IMR-90 (cell line): ENCODE measurements around the gene FCHSD2. TPM values are rescaled to one million over a fixed set of nuclear protein-coding genes. Genes with fewer than 3 reads are reported as not detected.

Experiments
- ATAC-seq: fragments of 200-7000 bp; cut with Tn5 transposase; 2 replicates; pipeline ENCODE4 v1.9.1; 2020; ENCODE audit warnings: low read depth, mild to moderate bottlenecking, moderate library complexity
- BruUV-seq: library from RNA; stranded (reverse); fragments of 400-500 nt; replicated peaks from 2 replicates; lab custom pipeline; 2021; lab: Mats Ljungman, UMichigan
- CTCF ChIA-PET: fragments of 300-600 bp; formaldehyde crosslinking; extraction: SDS; loops from one replicate; lab custom pipeline; 2021; ENCODE audit warnings: antibody characterized with exemption; lab: Yijun Ruan, JAX
- POLR2A ChIA-PET: fragments of 300-600 bp; sonication (Branson Sonifier 250); formaldehyde crosslinking; loops from one replicate; lab custom pipeline; 2022; ENCODE audit warnings: antibody characterized with exemption; ENCODE audit not compliant: unreplicated experiment; lab: Charles Lee
- DNase-seq: peaks from one replicate; pipeline ENCODE4 v3.0.0; 2013
- H2AFZ ChIP-seq: replicated peaks from 2 replicates; pipeline ENCODE3; 2013; ENCODE audit warnings: low read length, mild to moderate bottlenecking; ENCODE audit not compliant: poor library complexity
- H2AK5ac ChIP-seq: 2 replicates; pipeline ENCODE4 v1.6.1; 2013; ENCODE audit warnings: low read depth, low read length, inconsistent platforms
- H2AK9ac ChIP-seq: replicated peaks from 2 replicates; pipeline ENCODE3; 2013; ENCODE audit warnings: mild to moderate bottlenecking, low read depth, low read length, moderate library complexity; ENCODE audit not compliant: poor library complexity
- H2BK120ac ChIP-seq: 2 replicates; pipeline ENCODE4 v1.6.1; 2013; ENCODE audit warnings: low read depth, low read length, inconsistent platforms
- H2BK15ac ChIP-seq: 3 replicates; pipeline ENCODE4 v1.6.1; 2013; ENCODE audit warnings: low read depth, low read length, inconsistent platforms
- H2BK20ac ChIP-seq: 2 replicates; pipeline ENCODE4 v1.6.1; 2013; ENCODE audit warnings: low read depth, mild to moderate bottlenecking, inconsistent platforms, low read length, moderate library complexity
- H2BK5ac ChIP-seq: 2 replicates; pipeline ENCODE4 v1.6.1; 2013; ENCODE audit warnings: mild to moderate bottlenecking, low read depth, low read length, inconsistent platforms; ENCODE audit not compliant: poor library complexity, severe bottlenecking
- H3K14ac ChIP-seq: replicated peaks from 2 replicates; pipeline ENCODE4 v1.6.1; 2013; ENCODE audit warnings: low read depth, low read length, inconsistent platforms
- H3K18ac ChIP-seq: 2 replicates; pipeline ENCODE4 v1.6.1; 2013; ENCODE audit warnings: low read depth, low read length, control low read depth
- H3K23ac ChIP-seq: 2 replicates; pipeline ENCODE4 v1.6.1; 2013; ENCODE audit warnings: low read depth, low read length, inconsistent platforms
- H3K27ac ChIP-seq: 2 replicates; pipeline ENCODE4 v1.5.1; 2013; ENCODE audit warnings: mild to moderate bottlenecking, control low read depth, low read length; ENCODE audit not compliant: insufficient read depth
- H3K27me3 ChIP-seq: 2 replicates; pipeline ENCODE4 v1.6.1; 2013; ENCODE audit warnings: low read length; ENCODE audit not compliant: control insufficient read depth, insufficient read depth
- H3K36me3 ChIP-seq: 2 replicates; pipeline ENCODE4 v1.6.1; 2013; ENCODE audit warnings: low read length, mixed read lengths; ENCODE audit not compliant: control insufficient read depth, insufficient read depth
- H3K4ac ChIP-seq: 2 replicates; pipeline ENCODE4 v1.6.1; 2013; ENCODE audit warnings: low read depth, low read length, inconsistent platforms
- H3K4me1 ChIP-seq: 2 replicates; pipeline ENCODE4 v1.6.1; 2013; ENCODE audit warnings: low read length, mixed read lengths; ENCODE audit not compliant: control insufficient read depth, insufficient read depth
- H3K4me2 ChIP-seq: 2 replicates; pipeline ENCODE4 v1.6.1; 2013; ENCODE audit warnings: low read depth, mild to moderate bottlenecking, control low read depth, low read length, moderate library complexity
- H3K4me3 ChIP-seq: 2 replicates; pipeline ENCODE4 v1.5.1; 2013; ENCODE audit warnings: low read depth, mild to moderate bottlenecking, control low read depth, low read length, moderate library complexity; ENCODE audit not compliant: insufficient read depth
- H3K56ac ChIP-seq: 2 replicates; pipeline ENCODE4 v1.6.1; 2013; ENCODE audit warnings: low read length, inconsistent platforms; ENCODE audit not compliant: insufficient read depth; ENCODE audit errors: extremely low read depth
- H3K79me1 ChIP-seq, 2 experiments: 2 replicates each; pipeline ENCODE4 v1.6.1; 2013; ENCODE audit warnings: low read length in 2 of 2, inconsistent platforms in 1 of 2, low read depth in 1 of 2
- H3K9ac ChIP-seq: 2 replicates; pipeline ENCODE4 v1.6.1; 2013; ENCODE audit warnings: low read depth, low read length, control low read depth
- H3K9me1 ChIP-seq: 2 replicates; pipeline ENCODE4 v1.6.1; 2013; ENCODE audit warnings: low read length, inconsistent platforms; ENCODE audit not compliant: insufficient read depth
- H3K9me3 ChIP-seq: 2 replicates; pipeline ENCODE4 v1.6.1; 2013; ENCODE audit warnings: low read length; ENCODE audit not compliant: control insufficient read depth, insufficient read depth
- H4K20me1 ChIP-seq: 2 replicates; pipeline ENCODE4 v1.6.1; 2013; ENCODE audit warnings: low read length, inconsistent platforms; ENCODE audit not compliant: insufficient read depth
- H4K5ac ChIP-seq: 2 replicates; pipeline ENCODE4 v1.6.1; 2013; ENCODE audit warnings: mild to moderate bottlenecking, low read depth, low read length, control low read depth
- H4K8ac ChIP-seq, 2 experiments: 2 replicates each; pipeline ENCODE4 v1.6.1; 2013; ENCODE audit warnings: low read depth in 2 of 2, low read length in 2 of 2, control low read depth in 1 of 2, inconsistent platforms in 1 of 2
- H4K91ac ChIP-seq: 2 replicates; pipeline ENCODE4 v1.6.1; 2013; ENCODE audit warnings: low read depth, low read length, inconsistent platforms; ENCODE audit not compliant: insufficient read depth
- BHLHE40 ChIP-seq: fragments of 150-350 bp; IDR thresholded peaks from 2 replicates; pipeline ENCODE4 v1.6.1; 2016; ENCODE audit warnings: mild to moderate bottlenecking, low read depth, low read length
- CEBPB ChIP-seq: IDR thresholded peaks from 2 replicates; pipeline ENCODE4 v1.6.1; 2012; ENCODE audit warnings: low read depth, low read length, improper control_type of control experiment
- CHD1 ChIP-seq: IDR thresholded peaks from 2 replicates; pipeline ENCODE4 v1.6.1; 2012; ENCODE audit warnings: low read depth, low read length, improper control_type of control experiment
- CTCF ChIP-seq: conservative IDR thresholded peaks from 2 replicates; pipeline ENCODE4 v1.5.1; 2012; ENCODE audit warnings: mild to moderate bottlenecking, low read depth, low read length, improper control_type of control experiment
- FOS ChIP-seq: fragments of 150-350 bp; IDR thresholded peaks from 2 replicates; pipeline ENCODE4 v1.6.1; 2016; ENCODE audit warnings: low read depth, low read length
- MAFK ChIP-seq: IDR thresholded peaks from 2 replicates; pipeline ENCODE4 v1.6.1; 2012; ENCODE audit warnings: low read depth, low read length, improper control_type of control experiment
- MAZ ChIP-seq: IDR thresholded peaks from 2 replicates; pipeline ENCODE4 v1.6.1; 2012; ENCODE audit warnings: low read depth, mild to moderate bottlenecking, low read length, improper control_type of control experiment, moderate library complexity, borderline replicate concordance
- MXI1 ChIP-seq: IDR thresholded peaks from 2 replicates; pipeline ENCODE4 v1.6.1; 2012; ENCODE audit warnings: low read depth, mild to moderate bottlenecking, low read length, moderate library complexity, borderline replicate concordance
- NFE2L2 ChIP-seq: fragments of 150-350 bp; IDR thresholded peaks from 2 replicates; pipeline ENCODE4 v1.6.1; 2016; ENCODE audit warnings: low read depth, mild to moderate bottlenecking, low read length
- POLR2A ChIP-seq: IDR thresholded peaks from 2 replicates; pipeline ENCODE4 v1.6.1; 2012; ENCODE audit warnings: mild to moderate bottlenecking, low read depth, low read length
- RAD21 ChIP-seq: IDR thresholded peaks from 2 replicates; pipeline ENCODE4 v1.6.1; 2012; ENCODE audit warnings: low read length, improper control_type of control experiment
- RCOR1 ChIP-seq: IDR thresholded peaks from 2 replicates; pipeline ENCODE4 v1.6.1; 2012; ENCODE audit warnings: mild to moderate bottlenecking, low read length, improper control_type of control experiment; ENCODE audit not compliant: insufficient replicate concordance
- RFX5 ChIP-seq: IDR thresholded peaks from 2 replicates; pipeline ENCODE4 v1.8.0; 2012; ENCODE audit warnings: low read depth, mild to moderate bottlenecking, low read length, moderate library complexity
- SMC3 ChIP-seq: fragments of 150-350 bp; IDR thresholded peaks from 2 replicates; pipeline ENCODE4 v1.6.1; 2016; ENCODE audit warnings: low read depth, mild to moderate bottlenecking, antibody characterized with exemption, low read length, moderate library complexity
- WGBS, 2 experiments: methylation state at CpG; one replicate each; pipeline versions ENCODE4 v1.1.5 to v1.1.7; 2013; ENCODE audit warnings: missing lambda C conversion rate in 2 of 2; ENCODE audit not compliant: insufficient read length in 1 of 2; ENCODE audit errors: extremely low coverage in 2 of 2; 5-methylcytosine and 5-hydroxymethylcytosine counted together
- dilution Hi-C: fragments of 300-500 bp; cut with HindIII; formaldehyde crosslinking; loops from one replicate; pipeline ENCODE4 v1.14.3; 2018; ENCODE audit warnings: low sequenced_read_pairs; ENCODE audit not compliant: unreplicated experiment
- in situ Hi-C: fragments of 300-500 bp; cut with MboI; formaldehyde crosslinking; loops from 3 replicates; pipeline ENCODE4 v1.14.3; 2019; ENCODE audit warnings: low sequenced_read_pairs, inconsistent platforms, mixed read lengths
- intact Hi-C: fragments of 100-400 bp; cut with micrococcal nuclease; formaldehyde crosslinking; loops from 2 replicates; pipeline ENCODE4 v1.10.0; 2022
- polyA plus RNA-seq, 3 experiments: library from polyadenylated mRNA; depleted of rRNA; stranded (reverse); fragments of >200 nt; gene quantifications; 2 replicates each; pipeline ENCODE4 v1.2.3, GENCODE V29; 2012; ENCODE audit warnings: low replicate concordance in 1 of 3
- total RNA-seq: library from RNA; depleted of rRNA; stranded (reverse); fragments of >200 nt; gene quantifications from 2 replicates; pipeline ENCODE4 v1.2.3, GENCODE V29; 2012
- TF ChIP-seq, protein P1 (sequence below): fragments of 150-350 bp; IDR thresholded peaks from 2 replicates; pipeline ENCODE4 v1.6.1; 2016; ENCODE audit warnings: low read depth, mild to moderate bottlenecking, low read length, moderate library complexity, borderline replicate concordance
- TF ChIP-seq, protein P2 (sequence below): fragments of 150-350 bp; IDR thresholded peaks from 2 replicates; pipeline ENCODE4 v1.6.1; 2017; ENCODE audit warnings: mild to moderate bottlenecking, antibody characterized with exemption, low read length, low read depth

FCHSD2 gene
- total and polyA plus RNA-seq, 2 of the 4 experiments (the other 2 are of a cell fraction) = 5.9 to 18.7 TPM

DNA sequence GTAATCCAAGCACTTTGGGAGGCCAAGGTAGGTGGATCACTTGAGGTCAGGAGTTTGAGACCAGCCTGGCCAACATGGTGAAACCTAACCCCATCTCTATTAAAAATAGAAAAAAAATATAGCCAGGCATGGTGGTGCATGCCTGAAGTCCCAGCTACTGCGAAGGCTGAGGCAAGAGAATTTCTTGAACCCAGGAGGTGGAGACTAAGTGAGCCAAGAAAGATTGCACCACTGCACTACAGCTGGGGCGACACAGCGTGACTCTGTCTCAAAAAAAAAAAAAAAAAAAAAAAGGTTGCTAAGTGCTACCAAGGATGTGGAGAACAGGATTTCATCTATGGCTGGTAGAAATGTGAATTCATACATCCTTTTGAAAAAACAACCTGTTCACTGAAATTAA lies 291.3 kb downstream of the FCHSD2 start:
- DNase-seq = no peak
- Histone ChIP-seq H2BK20ac (no peak overlapping the region), H3K27me3 (no peaks in the 10 kb centered on the region), H3K9me3 (no peaks in the 10 kb centered on the region), H4K20me1 (no peaks in the 10 kb centered on the region), H3K4me1 (no peaks in the 10 kb centered on the region), H3K14ac (no peak overlapping the region), H2AK5ac (no peak overlapping the region), H4K91ac (no peak overlapping the region), H3K4me2 (no peak overlapping the region), H4K8ac (no peak overlapping the region), H3K18ac (no peak overlapping the region), H3K56ac (no peak overlapping the region), H3K27ac (no peak overlapping the region), H3K23ac (no peak overlapping the region), H2BK5ac (no peak overlapping the region), H2AFZ (no peak overlapping the region), H2BK120ac (no peak overlapping the region), H2AK9ac (no peak overlapping the region), H2BK15ac (no peak overlapping the region), H3K4ac (no peak overlapping the region), H3K79me1 (peaks cover 10 to 20% of the 10 kb centered on the region in 2 experiments; a peak in 2 of 4 replicates), H3K4me3 (no peak overlapping the region), H4K5ac (no peak overlapping the region), H3K9ac (no peak overlapping the region), H3K9me1 (no peaks in the 10 kb centered on the region), H3K36me3 (no peaks in the 10 kb centered on the region)
- in situ Hi-C loops (no loop called here), dilution Hi-C loops (no loop called here), intact Hi-C loops (no loop called here)
- no TSS peak for BruUV-seq
- TF ChIP-seq NFE2L2 (no peak), POLR2A (no peak), CHD1 (no peak), BHLHE40 (no peak), CTCF (no peak), RFX5 (no peak), MAZ (no peak), FOS (no peak), RAD21 (no peak), SMC3 (no peak), RCOR1 (no peak), MXI1 (no peak), CEBPB (no peak), MAFK (no peak)
- TF ChIP-seq, protein P1, sequence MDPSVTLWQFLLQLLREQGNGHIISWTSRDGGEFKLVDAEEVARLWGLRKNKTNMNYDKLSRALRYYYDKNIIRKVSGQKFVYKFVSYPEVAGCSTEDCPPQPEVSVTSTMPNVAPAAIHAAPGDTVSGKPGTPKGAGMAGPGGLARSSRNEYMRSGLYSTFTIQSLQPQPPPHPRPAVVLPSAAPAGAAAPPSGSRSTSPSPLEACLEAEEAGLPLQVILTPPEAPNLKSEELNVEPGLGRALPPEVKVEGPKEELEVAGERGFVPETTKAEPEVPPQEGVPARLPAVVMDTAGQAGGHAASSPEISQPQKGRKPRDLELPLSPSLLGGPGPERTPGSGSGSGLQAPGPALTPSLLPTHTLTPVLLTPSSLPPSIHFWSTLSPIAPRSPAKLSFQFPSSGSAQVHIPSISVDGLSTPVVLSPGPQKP = no peak
- TF ChIP-seq, protein P2, sequence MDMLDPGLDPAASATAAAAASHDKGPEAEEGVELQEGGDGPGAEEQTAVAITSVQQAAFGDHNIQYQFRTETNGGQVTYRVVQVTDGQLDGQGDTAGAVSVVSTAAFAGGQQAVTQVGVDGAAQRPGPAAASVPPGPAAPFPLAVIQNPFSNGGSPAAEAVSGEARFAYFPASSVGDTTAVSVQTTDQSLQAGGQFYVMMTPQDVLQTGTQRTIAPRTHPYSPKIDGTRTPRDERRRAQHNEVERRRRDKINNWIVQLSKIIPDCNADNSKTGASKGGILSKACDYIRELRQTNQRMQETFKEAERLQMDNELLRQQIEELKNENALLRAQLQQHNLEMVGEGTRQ = no peak
- ChIA-PET CTCF (no interaction called here), POLR2A (no interaction called here)
- ATAC-seq = no peak
- no CpG with 5 or more reads among the region's 3 CpGs for WGBS, 2 experiments
